ENCODE measurements around the gene KDM4C.

Gene KDM4C

DNA sequence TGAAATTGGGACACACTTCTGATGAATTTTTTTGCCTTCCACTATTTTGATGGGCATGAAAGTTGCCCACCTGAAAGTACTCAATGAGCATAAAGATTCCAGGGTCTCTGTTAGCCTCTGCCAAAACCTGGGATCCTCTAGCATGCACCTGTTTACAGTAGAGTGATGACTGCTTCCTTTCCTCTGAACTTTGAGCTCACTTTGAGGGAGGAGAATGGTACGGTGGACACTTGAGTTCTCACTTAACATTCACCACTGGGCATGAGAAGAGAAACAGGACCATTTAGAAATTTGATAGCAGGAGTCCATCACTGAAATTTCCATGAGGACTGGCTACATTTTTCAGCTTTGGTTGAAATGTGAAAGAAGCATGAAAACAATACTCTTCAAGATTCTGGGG lies 374.8 kb downstream of the KDM4C start:
- DNase-seq = no peak
- H3K27me3 ChIP-seq = no peaks in the 10 kb centered on the region
- peaks cover 6% of the 10 kb centered on the region for H3K4me1 ChIP-seq
- H3K9me3 ChIP-seq = no peaks in the 10 kb centered on the region
- TF ChIP-seq, protein P1, sequence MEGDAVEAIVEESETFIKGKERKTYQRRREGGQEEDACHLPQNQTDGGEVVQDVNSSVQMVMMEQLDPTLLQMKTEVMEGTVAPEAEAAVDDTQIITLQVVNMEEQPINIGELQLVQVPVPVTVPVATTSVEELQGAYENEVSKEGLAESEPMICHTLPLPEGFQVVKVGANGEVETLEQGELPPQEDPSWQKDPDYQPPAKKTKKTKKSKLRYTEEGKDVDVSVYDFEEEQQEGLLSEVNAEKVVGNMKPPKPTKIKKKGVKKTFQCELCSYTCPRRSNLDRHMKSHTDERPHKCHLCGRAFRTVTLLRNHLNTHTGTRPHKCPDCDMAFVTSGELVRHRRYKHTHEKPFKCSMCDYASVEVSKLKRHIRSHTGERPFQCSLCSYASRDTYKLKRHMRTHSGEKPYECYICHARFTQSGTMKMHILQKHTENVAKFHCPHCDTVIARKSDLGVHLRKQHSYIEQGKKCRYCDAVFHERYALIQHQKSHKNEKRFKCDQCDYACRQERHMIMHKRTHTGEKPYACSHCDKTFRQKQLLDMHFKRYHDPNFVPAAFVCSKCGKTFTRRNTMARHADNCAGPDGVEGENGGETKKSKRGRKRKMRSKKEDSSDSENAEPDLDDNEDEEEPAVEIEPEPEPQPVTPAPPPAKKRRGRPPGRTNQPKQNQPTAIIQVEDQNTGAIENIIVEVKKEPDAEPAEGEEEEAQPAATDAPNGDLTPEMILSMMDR (IDR thresholded peaks at IDR 0.05; ENCODE audit: low read depth, low read length) = no peak
- H3K36me3 ChIP-seq = no peaks in the 10 kb centered on the region
- no peak overlapping the region for H3K4me3 ChIP-seq (ENCODE audit: low read depth, low read length)

DNA sequence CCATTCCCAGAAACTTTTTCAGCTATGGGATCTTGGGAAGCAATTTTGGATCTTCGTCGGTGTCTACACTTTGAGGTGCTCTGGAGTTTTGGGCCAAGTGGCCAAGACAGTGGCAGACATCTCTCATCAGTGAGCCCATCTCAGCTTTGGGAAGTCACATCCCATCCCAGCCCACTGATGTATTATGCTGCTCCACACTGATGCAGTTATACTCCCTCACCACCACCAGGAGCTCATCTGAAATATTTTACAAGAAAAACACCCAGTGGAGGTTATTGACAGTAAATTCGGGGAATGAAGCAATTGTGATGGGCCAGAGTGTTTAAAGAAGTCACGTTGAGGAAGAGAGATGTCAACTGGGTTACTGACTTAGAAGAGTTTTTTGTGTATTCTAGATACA lies 378.0 kb downstream of the KDM4C start:
- no peaks in the 10 kb centered on the region for H3K9me3 ChIP-seq
- TF ChIP-seq, protein P1 (IDR thresholded peaks at IDR 0.05; ENCODE audit: low read depth, low read length) = no peak
- no peaks in the 10 kb centered on the region for H3K36me3 ChIP-seq
- H3K4me1 ChIP-seq = no peaks in the 10 kb centered on the region
- no peak overlapping the region for H3K4me3 ChIP-seq (ENCODE audit: low read depth, low read length)
- no peaks in the 10 kb centered on the region for H3K27me3 ChIP-seq
- no peak for DNase-seq

DNA sequence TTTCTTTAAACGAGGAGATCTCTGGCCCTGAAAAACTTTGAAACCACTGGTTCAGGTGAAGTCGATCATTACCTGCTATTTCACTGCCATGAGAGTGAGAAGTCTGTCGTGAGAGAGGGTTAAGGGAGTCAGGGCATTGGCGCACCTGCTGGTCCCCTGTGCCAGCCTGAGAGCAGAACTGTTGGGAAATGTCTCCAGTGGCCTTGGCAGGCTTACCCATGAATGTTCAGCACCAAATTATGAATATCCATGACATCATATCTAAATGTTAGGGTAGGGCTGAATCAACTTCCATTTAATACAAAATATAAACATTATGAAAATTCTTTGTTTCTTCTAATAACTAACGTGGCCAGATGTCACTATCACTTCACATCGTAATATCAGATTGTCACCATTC lies 379.3 kb downstream of the KDM4C start:
- DNase-seq = no peak
- Histone ChIP-seq H3K9me3 (no peaks in the 10 kb centered on the region), H3K27me3 (no peaks in the 10 kb centered on the region), H3K4me1 (no peaks in the 10 kb centered on the region), H3K36me3 (no peaks in the 10 kb centered on the region), H3K4me3 (ENCODE audit: low read depth, low read length) (no peak overlapping the region)
- TF ChIP-seq, protein P1 (IDR thresholded peaks at IDR 0.05; ENCODE audit: low read depth, low read length) = no peak

DNA sequence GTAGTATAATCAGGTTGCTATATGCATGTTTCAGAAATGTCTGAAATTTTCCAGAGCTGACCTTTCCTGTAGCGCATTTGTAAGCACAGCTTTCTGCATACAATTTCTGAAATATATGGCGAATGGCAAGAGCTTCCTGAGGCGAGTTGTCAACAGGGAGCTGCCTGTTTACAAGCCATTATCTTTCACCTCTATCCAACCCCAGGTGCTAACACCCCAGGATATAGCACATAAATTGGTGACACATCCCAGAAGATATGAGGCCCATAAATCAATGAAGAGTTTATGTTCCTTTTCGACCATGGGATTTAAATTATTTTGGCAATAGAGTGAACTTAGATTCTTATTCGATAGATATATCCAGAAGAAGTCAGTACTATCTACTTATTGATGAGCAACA lies 379.8 kb downstream of the KDM4C start:
- no peak for DNase-seq
- no peaks in the 10 kb centered on the region for H3K4me1 ChIP-seq
- no peaks in the 10 kb centered on the region for H3K36me3 ChIP-seq
- no peaks in the 10 kb centered on the region for H3K9me3 ChIP-seq
- no peak overlapping the region for H3K4me3 ChIP-seq (ENCODE audit: low read depth, low read length)
- no peaks in the 10 kb centered on the region for H3K27me3 ChIP-seq
- TF ChIP-seq, protein P1 (IDR thresholded peaks at IDR 0.05; ENCODE audit: low read depth, low read length) = no peak

DNA sequence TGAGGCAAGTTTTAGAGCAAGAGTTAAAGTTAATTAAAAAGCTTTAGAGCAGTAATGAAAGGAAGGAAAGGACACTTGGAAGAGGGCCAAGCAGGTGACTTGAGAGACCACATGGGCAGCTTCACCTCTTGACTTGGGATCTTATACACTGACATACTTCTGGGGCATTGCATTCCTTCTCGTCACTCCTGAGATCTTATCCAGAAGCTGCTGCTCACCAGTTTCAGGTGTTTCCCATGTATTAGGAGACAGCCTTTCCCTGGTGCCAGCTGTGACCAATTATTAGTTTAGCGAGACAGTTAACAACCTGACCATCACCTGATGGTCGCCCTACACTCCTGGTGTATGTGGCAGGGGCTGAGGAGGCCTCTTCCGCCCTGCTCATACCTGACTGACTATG lies 382.1 kb downstream of the KDM4C start:
- no peak for DNase-seq
- TF ChIP-seq, protein P1 (IDR thresholded peaks at IDR 0.05; ENCODE audit: low read depth, low read length) = no peak
- Histone ChIP-seq H3K9me3 (no peaks in the 10 kb centered on the region), H3K27me3 (no peaks in the 10 kb centered on the region), H3K4me3 (ENCODE audit: low read depth, low read length) (no peak overlapping the region), H3K4me1 (no peaks in the 10 kb centered on the region), H3K36me3 (no peaks in the 10 kb centered on the region)

DNA sequence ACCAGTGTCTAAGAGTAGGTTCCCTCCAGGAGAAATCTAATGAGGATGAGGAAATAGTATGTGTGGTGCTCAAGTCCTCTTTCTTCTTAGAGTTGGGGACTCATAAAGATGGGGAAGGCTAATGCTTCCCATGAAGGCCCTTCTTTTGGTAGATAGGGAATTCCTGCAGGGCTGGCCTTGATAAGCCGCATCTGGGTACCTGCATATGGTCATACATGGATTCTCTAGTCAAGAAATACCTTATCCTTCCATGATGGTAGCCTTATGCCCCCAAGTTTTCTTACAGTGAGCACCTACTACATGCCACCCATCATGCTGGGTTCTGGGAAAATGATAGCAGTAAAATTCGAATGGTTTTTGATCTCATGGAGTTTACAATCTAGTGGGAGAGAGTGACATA lies 382.6 kb downstream of the KDM4C start:
- Histone ChIP-seq H3K9me3 (no peaks in the 10 kb centered on the region), H3K36me3 (no peaks in the 10 kb centered on the region), H3K27me3 (no peaks in the 10 kb centered on the region), H3K4me3 (ENCODE audit: low read depth, low read length) (no peak overlapping the region), H3K4me1 (no peaks in the 10 kb centered on the region)
- no peak for DNase-seq
- TF ChIP-seq, protein P1 (IDR thresholded peaks at IDR 0.05; ENCODE audit: low read depth, low read length) = no peak

Measured in BE2C (cell line).